GM23248 (cell line): ENCODE data around the gene NEUROG1.

Experiments
- EZH2 ChIP-seq: fragments of 200-600 bp; sonication (generic); IDR thresholded peaks from 2 replicates; pipeline ENCODE4 v1.6.1; 2018; ENCODE audit warnings: antibody characterized with exemption, mild to moderate bottlenecking; ENCODE audit not compliant: insufficient read depth, poor library complexity, severe bottlenecking
- EZH2phosphoT487 ChIP-seq: fragments of 200-600 bp; sonication (generic); IDR thresholded peaks from 2 replicates; pipeline ENCODE4 v1.6.1; 2018; ENCODE audit warnings: antibody characterized with exemption, moderate library complexity, mild to moderate bottlenecking, low read depth; ENCODE audit not compliant: insufficient read depth

DNA sequence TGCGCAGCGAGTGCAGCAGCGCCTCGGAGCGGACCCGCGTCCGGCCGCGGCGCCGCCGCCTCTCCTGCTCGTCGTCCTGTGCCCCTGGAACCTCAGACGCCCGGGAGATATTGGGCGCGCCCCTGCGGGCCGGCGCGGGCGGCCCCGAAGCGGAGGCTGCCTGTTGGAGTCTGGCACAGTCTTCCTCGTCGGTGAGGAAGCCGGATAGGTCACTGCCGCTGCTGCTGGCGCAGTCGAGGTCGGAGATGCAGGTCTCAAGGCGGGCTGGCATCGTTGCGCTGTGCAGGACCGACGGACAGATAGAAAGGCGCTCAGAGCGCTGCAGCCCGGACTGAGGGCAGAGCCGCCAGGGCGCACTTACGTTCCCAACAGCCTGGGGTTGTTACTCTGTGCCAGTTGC lies 344 bp downstream of the NEUROG1 start:
- TF ChIP-seq EZH2phosphoT487 (no peak), EZH2 (peak; percentile 59)
